Caco-2 (cell line): Measurements from ENCODE around the gene AGK. TPM values are rescaled to one million over a fixed set of nuclear protein-coding genes. Genes with fewer than 3 reads are reported as not detected.

ENCODE experiments used
- BruUV-seq: library from RNA; stranded (reverse); fragments of 400-500 nt; replicated peaks from 2 replicates; lab custom pipeline; 2021; lab: Mats Ljungman, UMichigan
- CTCF ChIA-PET: fragments of 300-600 bp; sonication (Branson Sonifier 250); formaldehyde crosslinking; loops from one replicate; lab custom pipeline; 2022; ENCODE audit warnings: antibody characterized with exemption; lab: Charles Lee
- POLR2A ChIA-PET: fragments of 300-600 bp; sonication (Branson Sonifier 250); formaldehyde crosslinking; loops from one replicate; lab custom pipeline; 2022; ENCODE audit warnings: antibody characterized with exemption; lab: Charles Lee
- DNase-seq, 2 experiments: peaks; one replicate each; pipeline versions ENCODE4 v3.0.0 to v3.0.0-alpha.2; 2020 to 2022
- H3K27me3 ChIP-seq: replicated peaks from 2 replicates; pipeline ENCODE4 v1.6.0; 2011; ENCODE audit warnings: low read length; ENCODE audit not compliant: control insufficient read depth, insufficient read depth
- H3K36me3 ChIP-seq: 2 replicates; pipeline ENCODE4 v1.5.1; 2011; ENCODE audit warnings: low read length; ENCODE audit not compliant: control insufficient read depth, insufficient read depth
- H3K4me1 ChIP-seq: fragments of 250-450 bp; sonication (Bioruptor Pico); 2 replicates; pipeline ENCODE4 v1.5.1; 2020; ENCODE audit warnings: mild to moderate bottlenecking
- H3K4me3 ChIP-seq: 2 replicates; pipeline ENCODE4 v1.5.1; 2011; ENCODE audit warnings: low read depth, mild to moderate bottlenecking, control low read depth, low read length
- H3K9me3 ChIP-seq: fragments of 250-450 bp; sonication (Bioruptor Pico); 2 replicates; pipeline ENCODE4 v1.5.1; 2020; ENCODE audit warnings: mild to moderate bottlenecking, moderate library complexity
- H3K27ac Mint-ChIP-seq: one replicate; pipeline ENCODE4 v1.8.0; 2022; ENCODE audit warnings: mixed read lengths; ENCODE audit not compliant: unreplicated experiment
- H3K27me3 Mint-ChIP-seq: one replicate; pipeline ENCODE4 v1.8.0; 2022; ENCODE audit warnings: mixed read lengths; ENCODE audit not compliant: insufficient read depth, unreplicated experiment
- H3K36me3 Mint-ChIP-seq: one replicate; pipeline ENCODE4 v1.8.0; 2022; ENCODE audit warnings: mild to moderate bottlenecking, mixed read lengths; ENCODE audit not compliant: insufficient read depth, unreplicated experiment
- H3K4me1 Mint-ChIP-seq: one replicate; pipeline ENCODE4 v1.8.0; 2022; ENCODE audit warnings: low read depth, mixed read lengths; ENCODE audit not compliant: unreplicated experiment
- H3K4me3 Mint-ChIP-seq: one replicate; pipeline ENCODE4 v1.8.0; 2022; ENCODE audit warnings: mild to moderate bottlenecking, moderate library complexity, mixed read lengths; ENCODE audit not compliant: unreplicated experiment
- H3K9me3 Mint-ChIP-seq: one replicate; pipeline ENCODE4 v1.8.0; 2022; ENCODE audit warnings: mixed read lengths; ENCODE audit not compliant: unreplicated experiment
- CTCF ChIP-seq, 2 experiments: fragments of 200-600 bp in 1 of 2; IDR thresholded peaks; 1 replicate in 1 of 2; 2 replicates in 1 of 2; pipeline versions ENCODE4 v1.5.1 to v1.8.0; 2011 to 2022; ENCODE audit warnings: antibody characterized with exemption in 1 of 2, control low read depth in 1 of 2, inconsistent platforms in 1 of 2, low read depth in 1 of 2, low read length in 1 of 2, mild to moderate bottlenecking in 1 of 2, moderate library complexity in 1 of 2; ENCODE audit not compliant: insufficient read depth in 1 of 2, severe bottlenecking in 1 of 2, unreplicated experiment in 1 of 2
- intact Hi-C: fragments of 100-400 bp; cut with micrococcal nuclease; formaldehyde crosslinking; loops from one replicate; pipeline ENCODE4 v1.10.0; 2022; ENCODE audit not compliant: unreplicated experiment
- total RNA-seq: library from RNA; stranded (reverse); gene quantifications from 2 replicates; pipeline ENCODE4 v1.2.3, GENCODE V29; 2022

AGK gene
- total RNA-seq, 1 experiment from 2014 or later = 32.3 TPM

GRCh38 chr7:141691961-141692360 is 140.8 kb downstream of the AGK start:
- ChIA-PET CTCF (no interaction called here), POLR2A (no interaction called here)
- H3K9me3 Mint-ChIP-seq = no peaks in the 10 kb centered on the region
- BruUV-seq = no TSS peak
- no peak overlapping the region for H3K4me3 Mint-ChIP-seq
- intact Hi-C loops = no loop called here
- H3K27me3 ChIP-seq = no peaks in the 10 kb centered on the region
- no peak for TF ChIP-seq CTCF (IDR thresholded peaks at IDR 0.05; ENCODE audit: insufficient read depth in 1 of 2, low read depth in 1 of 2, low read length in 1 of 2, severe bottlenecking in 1 of 2, unreplicated experiment in 1 of 2)
- H3K36me3 ChIP-seq = no peaks in the 10 kb centered on the region; the same call in 1 of the 2 replicates
- H3K27me3 Mint-ChIP-seq = no peaks in the 10 kb centered on the region
- no peak for DNase-seq
- peaks cover 6% of the 10 kb centered on the region for H3K36me3 Mint-ChIP-seq
- no peak overlapping the region for H3K4me3 ChIP-seq
- H3K9me3 ChIP-seq = no peaks in the 10 kb centered on the region
- H3K4me1 ChIP-seq = no peaks in the 10 kb centered on the region
- H3K27ac Mint-ChIP-seq = no peak overlapping the region
- peaks cover 4% of the 10 kb centered on the region for H3K4me1 Mint-ChIP-seq

- Histone ChIP-seq H3K4me1 (no peaks in the 10 kb centered on the region), H3K4me3 (no peak overlapping the region), H3K27me3 (no peaks in the 10 kb centered on the region), H3K36me3 (no peaks in the 10 kb centered on the region; the same call in 1 of the 2 replicates), H3K9me3 (no peaks in the 10 kb centered on the region)
- Mint-ChIP-seq H3K36me3 (peaks cover 6% of the 10 kb centered on the region), H3K4me1 (no peaks in the 10 kb centered on the region), H3K27me3 (no peaks in the 10 kb centered on the region), H3K9me3 (no peaks in the 10 kb centered on the region), H3K27ac (no peak overlapping the region), H3K4me3 (no peak overlapping the region)
- ChIA-PET POLR2A (no interaction called here), CTCF (no interaction called here)
- intact Hi-C loops = no loop called here
- no peak for TF ChIP-seq CTCF (IDR thresholded peaks at IDR 0.05; ENCODE audit: insufficient read depth in 1 of 2, low read depth in 1 of 2, low read length in 1 of 2, severe bottlenecking in 1 of 2, unreplicated experiment in 1 of 2)
- DNase-seq = no peak
- no TSS peak for BruUV-seq
These were observed 141.9 kb downstream of the AGK start for GRCh38 chr7:141693082-141693481.

GRCh38 chr7:141695803-141696289 is 144.6 kb downstream of the AGK start:
- Histone ChIP-seq H3K4me3 (no peak overlapping the region), H3K4me1 (peaks cover 3% of the 10 kb centered on the region; the same call in 1 of the 2 replicates), H3K36me3 (no peaks in the 10 kb centered on the region; the same call in 1 of the 2 replicates), H3K27me3 (no peaks in the 10 kb centered on the region), H3K9me3 (no peaks in the 10 kb centered on the region)
- H3K27me3 Mint-ChIP-seq = no peaks in the 10 kb centered on the region
- ChIA-PET CTCF (no interaction called here), POLR2A (no interaction called here)
- BruUV-seq = no TSS peak
- intact Hi-C loops = no loop called here
- no peaks in the 10 kb centered on the region for H3K36me3 Mint-ChIP-seq
- no peak for DNase-seq
- no peak overlapping the region for H3K27ac Mint-ChIP-seq
- no peak overlapping the region for H3K4me3 Mint-ChIP-seq
- no peaks in the 10 kb centered on the region for H3K9me3 Mint-ChIP-seq
- no peak for TF ChIP-seq CTCF (IDR thresholded peaks at IDR 0.05; ENCODE audit: insufficient read depth in 1 of 2, low read depth in 1 of 2, low read length in 1 of 2, severe bottlenecking in 1 of 2, unreplicated experiment in 1 of 2)
- peaks cover 12% of the 10 kb centered on the region for H3K4me1 Mint-ChIP-seq
